Fibroblast of the conjunctiva (primary cell): Measurements from ENCODE around the gene TPBG.

Experiments
- DNase-seq: peaks from one replicate; pipeline ENCODE4 v3.0.0-alpha.2; 2010; ENCODE audit warnings: low read depth

TPBG gene, protein sequence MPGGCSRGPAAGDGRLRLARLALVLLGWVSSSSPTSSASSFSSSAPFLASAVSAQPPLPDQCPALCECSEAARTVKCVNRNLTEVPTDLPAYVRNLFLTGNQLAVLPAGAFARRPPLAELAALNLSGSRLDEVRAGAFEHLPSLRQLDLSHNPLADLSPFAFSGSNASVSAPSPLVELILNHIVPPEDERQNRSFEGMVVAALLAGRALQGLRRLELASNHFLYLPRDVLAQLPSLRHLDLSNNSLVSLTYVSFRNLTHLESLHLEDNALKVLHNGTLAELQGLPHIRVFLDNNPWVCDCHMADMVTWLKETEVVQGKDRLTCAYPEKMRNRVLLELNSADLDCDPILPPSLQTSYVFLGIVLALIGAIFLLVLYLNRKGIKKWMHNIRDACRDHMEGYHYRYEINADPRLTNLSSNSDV

DNA sequence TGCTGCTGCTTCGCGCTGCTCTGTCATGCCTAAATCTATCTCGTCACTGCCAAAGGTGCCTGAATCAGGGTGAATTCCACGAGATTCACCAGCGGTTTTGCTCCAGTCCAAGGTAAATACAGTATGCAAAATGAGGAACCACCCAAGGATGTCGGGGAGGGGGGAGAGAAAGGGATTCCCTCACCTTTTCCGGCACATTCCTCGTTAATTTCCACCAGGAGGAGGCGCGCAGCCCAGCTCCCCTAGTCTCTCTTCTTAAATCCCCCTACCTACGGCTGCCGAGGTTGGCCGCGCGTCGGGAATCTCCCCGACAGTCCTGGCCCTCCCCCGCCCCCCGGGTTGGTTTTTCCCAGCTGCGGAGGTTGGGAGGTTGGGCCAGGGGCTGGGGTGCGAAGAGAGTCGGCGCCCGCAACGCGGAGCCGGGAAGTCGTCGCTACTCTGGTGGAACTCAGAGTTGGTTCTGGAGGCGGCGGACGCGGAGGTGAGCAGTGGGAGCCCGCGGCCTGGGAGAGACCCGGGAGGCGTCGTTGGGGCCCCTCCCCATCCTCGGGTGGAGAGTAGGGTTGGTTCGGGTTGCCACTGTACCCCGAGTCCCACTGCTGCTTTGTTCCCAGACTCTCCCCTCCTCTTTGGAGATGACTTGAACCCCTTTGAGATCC, at the start of gene TPBG:
Gene TPBG, plus strand, starts transcription at position 390 of the 659 bp plus-strand sequence. CDS start 1,145 bp downstream, outside the sequence.
- DNase-seq: peak; percentile 52

DNA sequence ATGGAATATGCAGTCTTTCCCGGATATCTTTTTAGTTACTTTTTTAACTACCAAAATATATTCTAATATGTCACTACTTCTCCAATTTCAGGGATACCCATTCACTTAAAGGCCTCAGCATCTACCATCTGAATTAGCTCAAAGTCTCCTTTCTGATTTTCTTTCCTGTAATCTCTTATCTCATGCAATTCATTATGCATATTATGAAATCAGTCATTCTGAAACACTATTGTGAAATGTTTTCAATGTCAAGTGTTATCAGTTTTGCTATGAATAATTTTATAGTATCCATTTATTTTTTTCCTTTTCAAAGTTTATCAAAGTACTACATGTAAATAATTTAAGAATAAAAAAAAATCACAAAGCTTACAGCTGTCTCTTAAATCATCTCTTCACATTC, 41.2 kb upstream of the TPBG start:
- DNase-seq: no peak

DNA sequence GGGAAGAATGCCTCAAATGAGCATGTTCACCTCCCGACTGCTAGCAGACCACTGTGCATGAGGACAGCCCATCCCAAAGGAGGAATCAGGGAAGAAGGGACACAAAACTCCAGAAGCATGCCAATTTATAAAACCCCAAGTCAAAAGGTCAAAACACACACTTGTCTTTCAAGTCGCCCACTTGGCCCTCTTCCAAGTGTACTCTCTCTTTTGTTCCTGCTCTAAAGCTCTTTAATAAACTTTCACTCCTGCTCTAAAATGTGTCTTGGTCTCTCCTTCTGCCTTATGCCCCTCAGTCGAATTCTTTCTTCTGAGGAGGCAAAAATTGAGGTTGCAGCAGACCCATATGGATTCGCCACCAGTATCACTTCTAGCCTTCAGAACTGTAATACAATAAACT, 33.9 kb upstream of the TPBG start:
- DNase-seq: no peak

DNA sequence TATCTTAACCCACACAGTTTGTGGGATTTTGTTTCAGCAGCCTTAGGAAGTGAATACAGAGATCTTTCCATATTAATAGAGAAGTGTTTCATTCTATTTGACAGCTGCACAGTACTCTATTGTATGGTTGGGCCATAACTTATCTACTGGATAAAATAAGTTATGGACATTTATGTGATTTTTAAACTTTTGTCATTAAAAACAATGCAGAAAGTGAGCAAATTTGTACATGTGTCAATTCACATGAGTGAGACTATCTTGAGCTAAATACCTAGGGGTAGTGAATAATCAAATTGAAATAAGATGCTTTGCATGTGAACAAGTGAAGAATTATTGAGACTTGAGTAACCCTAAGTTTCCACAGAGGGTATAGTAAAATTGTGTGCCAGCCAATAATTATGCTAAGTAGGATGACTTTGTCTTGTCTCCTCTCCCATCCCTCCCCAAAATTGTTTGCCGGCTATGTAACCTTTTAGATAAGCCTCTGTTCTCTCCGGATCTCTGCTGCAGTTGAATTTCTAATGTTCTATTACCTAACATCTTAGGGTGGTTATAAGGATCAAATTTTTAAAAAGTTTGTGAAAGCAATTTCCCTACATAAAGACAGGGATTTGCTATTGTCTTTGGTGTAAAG, 33.3 kb upstream of the TPBG start:
- DNase-seq: no peak

DNA sequence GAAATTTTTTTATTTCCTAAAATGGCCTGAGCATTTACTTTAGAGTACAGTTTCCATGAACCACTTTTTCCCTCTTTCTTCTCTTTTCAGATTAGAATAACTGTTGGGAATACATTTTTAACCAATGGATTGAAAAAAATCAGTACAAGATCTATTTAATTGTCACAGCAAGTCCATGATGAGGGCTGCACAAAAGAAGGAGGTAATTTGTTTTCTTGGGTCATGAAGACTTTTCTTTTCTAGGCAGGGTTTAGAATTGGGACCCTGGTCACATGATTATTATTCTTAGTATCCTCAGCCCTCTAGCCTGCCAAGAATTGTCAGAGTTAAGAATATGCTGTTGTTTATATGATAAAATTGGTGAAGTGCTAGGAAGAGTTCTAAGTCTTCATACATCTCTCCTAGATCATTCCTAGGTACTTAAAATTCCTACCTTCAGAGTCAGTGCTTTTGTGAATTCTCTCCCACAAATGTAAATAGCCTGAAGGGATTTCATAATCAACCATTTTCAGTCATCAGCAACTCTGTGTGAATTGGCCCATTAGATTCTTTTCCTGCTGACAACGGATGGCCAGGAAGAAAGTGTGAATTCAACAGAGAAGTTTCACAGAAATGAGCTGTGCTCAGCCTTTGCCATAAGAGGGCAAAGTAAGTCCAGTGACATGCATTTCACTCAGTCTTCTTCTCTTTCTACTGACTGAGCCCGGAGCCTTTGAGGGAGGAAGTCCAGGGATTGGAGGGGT, 32.4 kb upstream of the TPBG start:
- peak; percentile 41 for DNase-seq

DNA sequence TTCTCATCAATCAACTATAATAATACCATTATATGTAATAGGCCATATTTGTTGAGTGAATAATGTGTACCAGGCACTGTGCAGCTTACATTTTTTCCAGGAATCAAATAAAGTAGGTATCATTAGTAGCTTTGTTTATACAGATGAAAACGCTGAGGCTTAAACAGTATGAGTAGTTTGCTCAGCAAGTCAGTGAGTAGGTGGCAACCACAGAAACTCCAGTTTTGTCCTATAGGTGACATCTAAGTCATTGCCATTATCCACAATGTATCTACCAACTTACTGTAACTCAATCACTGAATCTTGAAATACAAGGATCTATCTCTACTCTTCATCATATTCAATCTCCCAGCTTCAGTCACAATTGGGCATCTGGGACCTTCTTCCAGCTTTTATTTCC, 29.8 kb upstream of the TPBG start:
- no peak for DNase-seq

DNA sequence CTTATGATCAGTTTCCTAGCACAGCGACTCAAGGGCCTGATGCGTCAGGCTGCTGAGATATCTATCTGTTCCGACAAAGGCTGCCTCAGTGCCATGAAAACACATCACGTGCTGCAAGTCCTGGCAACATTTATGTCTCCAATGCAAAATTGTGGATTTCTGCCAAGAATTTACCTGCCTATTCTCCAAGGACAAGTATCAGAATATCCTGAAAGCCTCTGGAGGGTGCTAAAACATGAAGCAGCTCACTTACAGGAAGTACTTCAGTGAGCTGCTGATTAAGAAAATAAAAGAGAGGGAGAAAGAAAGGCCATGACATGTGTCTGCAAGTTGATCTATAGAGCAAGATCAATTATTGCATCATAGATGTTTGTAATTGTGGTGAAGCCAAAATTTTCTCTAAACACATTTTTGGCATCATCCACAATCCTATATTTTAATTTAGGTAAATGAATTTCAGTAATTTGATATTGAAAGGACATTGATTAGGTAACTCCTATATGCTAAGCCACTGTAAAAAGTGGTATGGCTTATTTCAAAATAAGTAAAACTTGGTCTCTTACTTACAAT, 25.8 kb upstream of the TPBG start:
- no peak for DNase-seq

DNA sequence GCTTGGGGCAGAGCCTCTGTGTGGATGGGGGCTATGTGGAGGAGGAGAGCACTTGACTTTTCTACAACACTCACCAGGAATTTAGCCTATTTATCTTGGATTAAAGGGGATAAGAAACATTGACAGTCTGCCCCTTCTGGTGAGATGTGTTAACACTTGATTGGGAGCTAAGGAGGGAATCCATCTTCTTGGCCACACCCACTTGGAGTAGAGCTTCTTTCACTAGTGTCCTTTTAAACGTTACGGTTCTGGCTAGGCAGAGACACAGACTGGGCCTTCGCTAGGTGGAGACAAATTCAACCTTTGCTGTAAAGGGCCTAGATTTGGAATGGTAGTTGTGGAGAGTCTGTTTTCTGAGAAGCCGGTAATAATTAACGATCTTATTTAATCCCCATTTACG, 15.5 kb upstream of the TPBG start:
- no peak for DNase-seq

DNA sequence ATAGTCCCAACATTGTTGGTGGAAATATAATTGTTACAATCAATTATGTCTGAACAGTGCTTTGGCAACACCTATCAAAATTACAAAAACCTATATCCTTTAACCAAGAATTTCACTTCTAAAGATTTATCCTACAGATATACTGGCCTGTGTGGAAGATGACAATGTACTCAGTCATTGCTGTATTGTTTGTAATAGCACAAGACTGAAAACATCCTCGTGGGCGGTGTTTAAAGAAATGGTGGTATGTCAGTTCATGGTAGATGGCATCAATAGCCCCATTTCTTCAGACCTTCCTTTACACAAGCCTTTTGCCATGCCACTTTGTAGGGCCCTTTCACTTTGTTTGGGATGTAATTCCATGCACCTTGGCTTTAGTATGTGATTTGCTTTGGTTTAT, 9.8 kb upstream of the TPBG start:
- DNase-seq: no peak

DNA sequence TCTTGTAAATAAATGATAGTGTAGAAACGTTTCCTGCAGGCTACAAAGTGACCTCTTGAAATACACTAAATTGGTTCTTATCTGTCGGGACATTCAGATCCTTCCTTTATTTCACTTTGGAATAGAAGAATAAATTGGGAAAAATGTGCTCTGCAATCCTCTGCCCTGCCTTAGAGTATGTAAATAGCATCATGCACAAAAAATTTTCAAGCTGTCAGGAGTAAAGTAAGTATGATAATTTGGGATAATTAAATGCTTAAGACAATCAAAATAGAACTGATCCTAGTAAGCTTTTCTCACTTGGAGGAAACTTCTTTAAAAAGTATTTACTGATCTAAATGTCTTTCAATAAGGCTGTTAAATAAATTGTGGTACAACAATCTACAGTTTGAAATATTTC, 3.1 kb upstream of the TPBG start:
- no peak for DNase-seq

DNA sequence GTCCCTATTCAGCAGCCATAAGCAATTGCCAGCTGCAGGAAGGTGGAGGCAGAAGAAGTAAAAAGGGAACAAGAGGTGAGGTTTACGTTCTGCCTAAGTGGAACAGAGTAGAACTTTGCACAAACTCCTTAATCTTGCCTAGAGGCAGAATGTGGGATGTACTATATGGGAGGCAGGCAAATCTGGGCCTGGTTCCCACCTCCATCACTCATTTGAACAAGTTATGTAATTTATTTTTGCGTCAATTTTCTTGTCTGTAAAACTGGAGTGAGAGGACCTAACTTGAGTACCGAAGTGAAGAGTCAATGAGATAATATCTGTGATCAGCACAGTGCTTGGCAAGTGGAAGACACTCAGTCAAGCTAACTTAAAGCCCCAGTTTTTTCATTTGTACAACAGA, 2.0 kb upstream of the TPBG start:
- no peak for DNase-seq

DNA sequence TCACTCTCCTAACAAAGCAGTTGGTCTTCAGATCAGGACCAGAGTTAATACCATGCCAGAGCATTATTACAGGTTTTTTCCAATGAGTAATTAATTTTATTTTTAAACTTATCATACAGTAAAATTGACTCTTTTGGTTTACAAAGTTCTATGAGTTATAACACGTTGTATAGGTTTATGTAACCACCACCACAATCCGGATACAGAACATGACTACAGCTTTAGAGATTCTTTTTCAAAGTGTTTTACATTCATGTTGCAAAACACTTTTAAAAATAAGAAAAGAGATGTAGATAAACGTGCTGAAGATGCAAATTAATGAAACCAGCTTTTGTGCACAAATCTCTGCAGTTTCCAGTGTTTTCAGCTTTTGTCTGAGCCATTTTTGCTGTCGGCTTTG, 1.5 kb upstream of the TPBG start:
- DNase-seq: no peak

DNA sequence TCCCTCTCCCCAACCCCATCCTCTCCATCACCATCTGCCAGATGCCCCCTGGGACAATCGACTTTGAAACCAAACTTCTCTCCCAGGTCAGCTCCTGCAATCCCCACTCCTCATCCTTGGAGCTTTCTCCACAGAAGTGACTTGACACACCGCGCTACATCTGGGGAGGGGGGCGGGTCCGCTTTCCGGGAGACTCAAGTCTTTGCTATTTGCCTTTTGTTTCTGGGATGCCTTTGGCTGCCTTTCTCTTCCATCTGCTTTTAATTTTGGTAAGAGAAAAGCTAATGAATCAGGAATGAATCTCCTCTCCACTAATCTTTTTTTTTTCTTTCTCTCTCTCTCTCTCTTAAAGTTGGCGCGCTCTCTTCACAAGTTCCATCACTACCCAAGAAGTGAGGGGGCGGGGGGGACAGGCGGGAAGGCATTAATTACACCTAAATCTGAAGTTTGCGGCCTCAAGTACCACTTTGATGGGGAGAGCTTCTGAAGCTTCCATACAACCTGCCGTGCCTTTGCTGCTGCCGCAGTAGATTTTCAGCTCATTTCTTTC, 664 bp upstream of the TPBG start:
- DNase-seq: peak; percentile 93

DNA sequence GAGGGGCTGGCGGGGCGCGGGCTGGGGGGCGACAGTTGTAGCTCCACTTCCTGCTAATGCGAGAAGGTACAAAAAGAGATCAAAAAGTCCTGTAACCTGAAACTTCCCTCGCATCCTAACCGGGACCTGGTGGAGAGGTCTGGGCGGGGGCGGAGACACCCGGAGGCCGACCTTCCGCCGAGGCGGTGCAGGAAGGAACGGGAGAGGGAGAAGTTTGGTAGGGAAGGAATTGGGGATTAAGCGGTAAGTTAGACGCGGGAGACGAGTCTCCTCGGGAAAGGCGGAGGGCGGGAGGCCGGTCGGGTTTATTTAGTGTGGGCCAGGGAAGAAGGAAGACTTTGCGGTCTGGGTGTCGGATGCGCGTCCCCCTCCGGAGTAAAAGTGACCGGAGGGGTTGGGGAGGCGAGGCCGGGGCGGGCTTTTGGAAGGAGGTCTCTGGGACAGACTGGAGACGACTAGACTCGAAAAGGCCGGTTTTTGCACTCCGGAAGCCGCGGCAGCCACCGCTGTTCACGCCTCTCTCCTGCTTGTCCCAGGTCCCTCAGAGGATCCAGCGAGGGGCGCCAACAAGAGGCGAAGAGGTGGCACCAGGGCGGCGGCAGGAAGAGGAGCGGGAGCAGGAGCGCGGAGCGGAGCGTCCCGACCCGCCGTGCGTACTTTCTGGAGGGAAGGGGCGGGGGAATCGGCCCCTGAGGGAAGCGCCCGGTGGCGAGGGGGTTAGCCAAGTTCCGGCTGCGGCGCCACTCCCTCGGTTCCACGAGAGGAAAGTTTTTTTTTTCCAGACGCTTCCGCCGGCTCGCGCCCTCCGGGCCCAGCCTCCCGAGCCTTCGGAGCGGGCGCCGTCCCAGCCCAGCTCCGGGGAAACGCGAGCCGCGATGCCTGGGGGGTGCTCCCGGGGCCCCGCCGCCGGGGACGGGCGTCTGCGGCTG, 734 bp downstream of the TPBG start:
- peak; percentile 43 for DNase-seq

DNA sequence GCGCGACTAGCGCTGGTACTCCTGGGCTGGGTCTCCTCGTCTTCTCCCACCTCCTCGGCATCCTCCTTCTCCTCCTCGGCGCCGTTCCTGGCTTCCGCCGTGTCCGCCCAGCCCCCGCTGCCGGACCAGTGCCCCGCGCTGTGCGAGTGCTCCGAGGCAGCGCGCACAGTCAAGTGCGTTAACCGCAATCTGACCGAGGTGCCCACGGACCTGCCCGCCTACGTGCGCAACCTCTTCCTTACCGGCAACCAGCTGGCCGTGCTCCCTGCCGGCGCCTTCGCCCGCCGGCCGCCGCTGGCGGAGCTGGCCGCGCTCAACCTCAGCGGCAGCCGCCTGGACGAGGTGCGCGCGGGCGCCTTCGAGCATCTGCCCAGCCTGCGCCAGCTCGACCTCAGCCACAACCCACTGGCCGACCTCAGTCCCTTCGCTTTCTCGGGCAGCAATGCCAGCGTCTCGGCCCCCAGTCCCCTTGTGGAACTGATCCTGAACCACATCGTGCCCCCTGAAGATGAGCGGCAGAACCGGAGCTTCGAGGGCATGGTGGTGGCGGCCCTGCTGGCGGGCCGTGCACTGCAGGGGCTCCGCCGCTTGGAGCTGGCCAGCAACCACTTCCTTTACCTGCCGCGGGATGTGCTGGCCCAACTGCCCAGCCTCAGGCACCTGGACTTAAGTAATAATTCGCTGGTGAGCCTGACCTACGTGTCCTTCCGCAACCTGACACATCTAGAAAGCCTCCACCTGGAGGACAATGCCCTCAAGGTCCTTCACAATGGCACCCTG, 1.6 kb downstream of the TPBG start:
- no peak for DNase-seq

DNA sequence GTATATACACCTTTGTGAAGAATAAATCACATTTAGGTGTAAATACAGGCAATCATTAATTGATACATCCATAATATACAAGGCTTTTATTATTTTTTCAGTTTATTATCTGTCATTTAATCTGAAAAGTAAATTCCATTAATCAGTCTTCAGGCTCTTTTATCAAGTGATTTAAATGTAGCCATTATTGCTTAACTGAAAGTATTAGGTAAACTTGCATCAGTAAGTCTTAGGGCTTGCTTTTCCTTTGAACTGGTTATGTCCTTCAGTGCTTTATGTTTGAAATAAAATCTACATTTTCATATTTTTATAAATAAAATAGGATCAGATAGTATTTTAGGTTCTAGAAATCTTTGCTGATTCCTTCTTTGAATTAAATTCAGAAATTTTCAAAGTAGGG, 4.1 kb downstream of the TPBG start:
- no peak for DNase-seq

DNA sequence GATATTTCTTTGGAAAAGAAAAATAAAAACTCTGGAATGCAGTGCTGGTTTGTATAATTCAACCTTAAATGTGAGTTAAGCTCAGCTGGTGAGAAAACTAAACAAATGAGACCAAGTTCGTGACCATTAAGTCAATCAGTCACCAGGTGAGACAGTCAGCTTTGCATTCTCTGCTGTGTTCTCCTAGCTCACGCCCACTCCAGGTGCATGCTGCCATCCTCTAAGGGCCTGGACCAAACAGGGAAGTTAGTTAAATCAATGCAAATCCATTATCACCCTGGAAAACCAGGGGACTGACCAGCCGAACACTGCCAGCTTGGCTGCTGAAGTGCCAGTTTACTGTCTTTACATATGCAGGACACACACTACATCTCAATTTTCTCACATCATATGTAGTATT, 7.2 kb downstream of the TPBG start:
- no peak for DNase-seq

DNA sequence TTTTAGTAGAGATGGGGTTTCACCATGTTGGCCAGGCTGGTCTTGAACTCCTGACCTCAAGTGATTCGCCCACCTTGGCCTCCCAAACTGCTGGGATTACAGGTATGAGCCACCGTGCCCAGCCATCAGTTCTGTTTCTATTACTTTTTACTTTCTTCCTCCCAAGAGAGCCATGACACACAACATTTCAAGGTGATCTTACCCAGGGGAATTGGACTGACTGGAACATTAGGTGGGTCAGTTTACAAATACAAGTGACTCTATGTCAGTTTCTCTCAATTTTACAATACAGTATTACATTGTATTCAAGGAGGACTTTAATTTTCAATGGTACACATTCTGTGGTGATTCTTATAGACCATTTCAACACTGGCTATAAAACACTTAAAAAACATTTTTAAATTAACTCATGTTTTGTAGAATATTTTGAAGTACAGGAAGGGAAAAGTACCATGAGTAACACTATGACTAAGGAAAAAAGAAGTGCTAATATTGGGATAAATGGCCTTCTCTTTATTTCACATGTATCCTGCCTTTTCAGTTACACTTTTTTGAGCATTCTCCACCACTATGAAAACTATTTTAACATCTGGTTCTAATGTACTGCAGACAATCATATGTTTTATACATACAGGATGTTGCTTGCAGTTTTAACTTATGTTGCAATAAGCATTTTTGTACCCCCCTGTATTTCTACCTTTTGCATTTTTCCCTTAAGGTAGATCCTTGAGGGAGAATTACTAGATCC, 8.4 kb downstream of the TPBG start:
- DNase-seq: no peak

DNA sequence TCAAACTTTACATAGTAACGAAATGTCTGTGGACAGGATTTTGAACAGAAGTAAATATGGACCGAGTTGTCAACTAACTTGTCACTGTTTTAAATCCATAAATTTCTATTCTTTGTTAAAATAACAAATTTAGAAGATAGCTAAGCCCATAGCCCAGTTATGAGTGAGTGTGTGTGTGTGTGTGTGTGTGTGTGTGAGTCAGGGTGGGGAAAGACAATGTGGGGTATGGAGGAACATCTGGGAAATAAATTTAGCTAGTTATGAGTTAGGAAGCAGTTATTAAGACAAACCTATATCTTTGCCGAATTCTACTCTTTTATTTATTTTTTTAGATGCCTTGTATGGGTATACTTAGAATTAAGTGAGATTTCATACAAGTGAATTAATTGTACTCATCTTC, 9.0 kb downstream of the TPBG start:
- DNase-seq: no peak
